ENCODE results near the gene MAP3K10.

Gene MAP3K10

DNA sequence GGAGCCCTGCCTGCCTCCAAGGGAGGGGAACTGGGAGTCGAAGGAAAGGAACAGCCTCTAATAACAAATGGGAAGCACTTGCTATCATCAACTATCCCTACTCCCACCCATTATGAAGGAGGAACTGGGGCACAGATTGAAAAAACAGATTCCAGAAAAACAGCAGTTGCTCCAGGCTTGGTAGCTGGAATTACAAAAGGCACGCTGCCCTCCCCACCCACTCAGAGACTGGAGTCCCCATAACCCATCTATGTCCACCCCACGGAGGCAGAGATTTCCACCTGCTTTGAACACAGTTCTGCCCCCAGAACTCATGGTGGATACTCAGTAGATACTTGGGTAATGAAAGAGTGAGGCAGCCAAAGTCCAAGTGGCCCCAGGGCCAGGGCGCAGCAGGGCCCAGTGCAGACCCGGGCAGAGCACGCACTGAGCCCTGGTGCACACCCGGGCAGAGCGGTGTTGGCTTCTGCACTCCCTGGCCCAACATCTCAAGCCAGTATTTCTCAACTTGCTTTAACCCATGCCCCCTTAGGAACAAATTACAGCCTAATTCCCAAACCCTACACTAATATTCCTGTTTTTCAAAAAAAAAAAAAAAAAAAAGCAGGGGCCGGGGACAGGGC, 54.4 kb downstream of the MAP3K10 start:
- DNase-seq (ENCODE audit: low read depth), result no peak
- no peak overlapping the region for H3K4me3 ChIP-seq (ENCODE audit: low read depth, low read length)
- TF ChIP-seq, protein P1, sequence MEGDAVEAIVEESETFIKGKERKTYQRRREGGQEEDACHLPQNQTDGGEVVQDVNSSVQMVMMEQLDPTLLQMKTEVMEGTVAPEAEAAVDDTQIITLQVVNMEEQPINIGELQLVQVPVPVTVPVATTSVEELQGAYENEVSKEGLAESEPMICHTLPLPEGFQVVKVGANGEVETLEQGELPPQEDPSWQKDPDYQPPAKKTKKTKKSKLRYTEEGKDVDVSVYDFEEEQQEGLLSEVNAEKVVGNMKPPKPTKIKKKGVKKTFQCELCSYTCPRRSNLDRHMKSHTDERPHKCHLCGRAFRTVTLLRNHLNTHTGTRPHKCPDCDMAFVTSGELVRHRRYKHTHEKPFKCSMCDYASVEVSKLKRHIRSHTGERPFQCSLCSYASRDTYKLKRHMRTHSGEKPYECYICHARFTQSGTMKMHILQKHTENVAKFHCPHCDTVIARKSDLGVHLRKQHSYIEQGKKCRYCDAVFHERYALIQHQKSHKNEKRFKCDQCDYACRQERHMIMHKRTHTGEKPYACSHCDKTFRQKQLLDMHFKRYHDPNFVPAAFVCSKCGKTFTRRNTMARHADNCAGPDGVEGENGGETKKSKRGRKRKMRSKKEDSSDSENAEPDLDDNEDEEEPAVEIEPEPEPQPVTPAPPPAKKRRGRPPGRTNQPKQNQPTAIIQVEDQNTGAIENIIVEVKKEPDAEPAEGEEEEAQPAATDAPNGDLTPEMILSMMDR (IDR thresholded peaks at IDR 0.05; ENCODE audit: control insufficient read depth, extremely low read depth, insufficient read depth), result no peak

- no peak for DNase-seq (ENCODE audit: low read depth)
- no peak overlapping the region for H3K4me3 ChIP-seq (ENCODE audit: low read depth, low read length)
- TF ChIP-seq, protein P1 (IDR thresholded peaks at IDR 0.05; ENCODE audit: control insufficient read depth, extremely low read depth, insufficient read depth), result no peak
Observed at GRCh38 chr19:40246292-40247073, 55.3 kb downstream of the MAP3K10 start.

GRCh38 chr19:40247178-40247577, 56.0 kb downstream of the MAP3K10 start:
- no peak overlapping the region for H3K4me3 ChIP-seq (ENCODE audit: low read depth, low read length)
- no peak for DNase-seq (ENCODE audit: low read depth)
- TF ChIP-seq, protein P1 (IDR thresholded peaks at IDR 0.05; ENCODE audit: control insufficient read depth, extremely low read depth, insufficient read depth), result no peak

DNA sequence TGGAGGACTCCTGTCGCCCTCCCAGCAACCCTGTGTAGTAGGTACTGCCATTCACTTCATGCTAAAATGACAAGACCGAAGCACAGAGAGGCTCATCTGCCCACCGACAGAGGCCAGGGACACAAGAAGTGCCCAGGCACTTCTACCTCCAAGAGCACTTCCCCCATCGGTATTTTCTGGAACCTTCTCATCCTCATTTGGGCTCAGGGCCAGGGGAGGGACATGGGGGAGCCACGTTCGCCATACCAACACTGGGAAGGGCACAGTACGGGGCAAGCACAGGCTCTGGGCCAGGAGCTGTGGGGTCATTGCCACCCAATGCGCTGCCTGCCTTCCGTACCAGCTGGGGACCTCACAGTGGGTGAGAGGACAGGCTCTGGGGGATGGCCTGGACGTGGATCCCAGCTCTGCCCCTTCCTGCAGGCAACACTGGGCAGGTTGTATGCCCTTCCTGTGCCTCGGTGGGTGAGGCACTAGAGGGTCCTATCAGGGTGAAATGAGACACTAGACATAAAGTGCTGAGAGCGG, 56.6 kb downstream of the MAP3K10 start:
- TF ChIP-seq, protein P1 (IDR thresholded peaks at IDR 0.05; ENCODE audit: control insufficient read depth, extremely low read depth, insufficient read depth), result no peak
- H3K4me3 ChIP-seq (ENCODE audit: low read depth, low read length), result no peak overlapping the region
- no peak for DNase-seq (ENCODE audit: low read depth)

DNA sequence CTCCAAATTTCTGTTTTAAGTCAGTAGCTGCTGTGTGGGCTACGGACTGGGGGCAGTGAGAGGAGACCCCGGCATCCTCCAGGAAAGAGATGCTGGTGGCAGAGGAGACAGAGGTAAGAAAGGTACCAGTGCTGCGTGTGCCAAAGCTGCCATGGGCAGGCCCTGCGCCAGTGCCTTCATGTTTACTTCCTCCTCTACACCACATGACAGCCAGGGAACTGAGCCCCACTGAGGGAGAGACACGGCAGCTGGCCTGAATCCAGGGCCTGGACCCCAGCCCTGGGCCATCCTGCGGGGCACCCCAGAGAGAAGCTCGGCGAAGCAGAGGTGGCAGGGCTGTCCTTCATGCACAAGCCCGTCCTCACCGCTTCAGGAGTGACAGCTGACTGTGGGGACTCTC, 58.0 kb downstream of the MAP3K10 start:
- peak; percentile 71 for DNase-seq (ENCODE audit: low read depth)
- 0 out of 2 replicates have a peak overlapping the region, but pooled peaks have one; percentile 26 for H3K4me3 ChIP-seq (ENCODE audit: low read depth, low read length)
- TF ChIP-seq, protein P1 (IDR thresholded peaks at IDR 0.05; ENCODE audit: control insufficient read depth, extremely low read depth, insufficient read depth), result no peak

GRCh38 chr19:40249781-40250180, 58.6 kb downstream of the MAP3K10 start:
- no peak overlapping the region for H3K4me3 ChIP-seq (ENCODE audit: low read depth, low read length)
- peak; percentile 67 for DNase-seq (ENCODE audit: low read depth)
- TF ChIP-seq, protein P1 (IDR thresholded peaks at IDR 0.05; ENCODE audit: control insufficient read depth, extremely low read depth, insufficient read depth), result no peak
